ENCODE measurements around the gene BSN. TPM values are rescaled to one million over a fixed set of nuclear protein-coding genes. Genes with fewer than 3 reads are reported as not detected.
"Not testable (repeated sequence)": the region's sequence is repeated elsewhere in the genome, so short reads cannot be mapped to it uniquely, and the experiment has no call there.

The BSN gene
- total RNA-seq, 1 donor from 2014 or later, result 0.08 TPM

- no peak for ATAC-seq
Measured at GRCh38 chr3:49535971-49536874, 18.1 kb upstream of the BSN start.

DNA sequence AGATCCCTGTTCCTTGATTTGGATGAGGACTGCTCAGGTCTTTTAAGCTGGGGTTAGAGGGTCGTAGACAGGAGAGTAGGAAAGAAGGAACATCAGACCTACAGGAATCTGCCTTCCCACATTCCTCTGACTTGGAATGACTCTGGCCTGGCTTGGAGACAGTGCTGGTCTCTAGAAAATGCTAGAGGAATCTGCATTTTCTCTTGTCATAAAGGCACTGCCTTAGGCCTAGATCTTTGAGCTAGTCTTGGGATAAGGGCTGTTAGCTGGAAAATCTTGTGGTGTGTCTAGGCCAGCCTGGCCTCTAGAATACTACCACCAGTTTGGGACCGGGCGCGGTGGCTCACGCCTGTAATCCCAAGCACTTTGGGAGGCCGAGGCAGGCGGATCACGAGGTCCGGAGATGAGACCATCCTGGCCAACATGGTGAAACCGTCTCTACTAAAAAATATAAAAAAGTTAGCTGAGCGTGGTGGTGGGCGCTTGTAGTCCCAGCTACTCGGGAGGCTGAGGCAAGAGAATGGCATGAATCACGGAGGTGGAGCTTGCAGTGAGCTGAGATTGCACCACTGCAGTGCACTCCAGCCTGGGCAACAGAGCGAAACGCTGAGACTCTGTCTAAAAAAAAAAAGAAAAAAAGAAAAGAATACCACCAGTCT, 17.3 kb upstream of the BSN start:
- ATAC-seq, result no peak

GRCh38 chr3:49539659-49540560, 14.4 kb upstream of the BSN start:
- ATAC-seq, result peak; percentile 98

DNA sequence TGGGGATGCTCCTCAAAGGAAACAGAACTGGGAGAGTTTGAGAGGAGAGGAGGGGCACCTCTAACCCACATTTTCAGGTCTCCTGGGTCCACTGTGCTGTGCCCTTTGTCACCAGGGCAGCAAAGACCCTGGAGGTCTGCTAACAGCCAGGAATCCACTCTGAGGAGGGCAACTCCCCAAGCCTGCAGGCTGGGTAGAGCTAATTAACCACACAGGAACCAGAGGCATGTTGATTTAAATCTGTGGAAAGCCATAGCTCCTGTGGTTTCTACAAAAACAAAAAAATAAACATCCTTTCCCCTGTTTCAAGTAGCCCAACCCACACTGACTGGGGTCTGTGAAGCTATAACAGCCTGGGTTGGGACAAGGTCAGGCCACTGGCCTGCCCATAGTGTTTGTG, 2.2 kb upstream of the BSN start:
- no peak for ATAC-seq

DNA sequence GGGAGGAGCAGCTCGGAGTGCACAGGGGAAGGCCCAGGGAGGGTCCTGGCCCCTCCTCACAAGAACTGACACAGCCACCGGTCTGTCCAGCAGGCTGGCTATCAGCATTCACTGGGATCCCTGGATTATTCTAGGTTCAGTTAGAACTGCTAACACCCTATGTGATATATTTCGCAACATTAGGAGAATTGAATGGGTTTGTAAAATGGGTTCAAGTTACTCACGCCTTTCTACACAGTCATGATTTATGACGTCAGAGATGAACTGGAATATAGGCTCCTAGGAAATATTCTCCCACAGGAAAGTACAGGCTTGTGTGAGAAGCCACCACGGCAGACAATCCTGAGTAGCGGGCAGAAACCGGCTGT, 969 bp upstream of the BSN start:
- no peak for ATAC-seq

DNA sequence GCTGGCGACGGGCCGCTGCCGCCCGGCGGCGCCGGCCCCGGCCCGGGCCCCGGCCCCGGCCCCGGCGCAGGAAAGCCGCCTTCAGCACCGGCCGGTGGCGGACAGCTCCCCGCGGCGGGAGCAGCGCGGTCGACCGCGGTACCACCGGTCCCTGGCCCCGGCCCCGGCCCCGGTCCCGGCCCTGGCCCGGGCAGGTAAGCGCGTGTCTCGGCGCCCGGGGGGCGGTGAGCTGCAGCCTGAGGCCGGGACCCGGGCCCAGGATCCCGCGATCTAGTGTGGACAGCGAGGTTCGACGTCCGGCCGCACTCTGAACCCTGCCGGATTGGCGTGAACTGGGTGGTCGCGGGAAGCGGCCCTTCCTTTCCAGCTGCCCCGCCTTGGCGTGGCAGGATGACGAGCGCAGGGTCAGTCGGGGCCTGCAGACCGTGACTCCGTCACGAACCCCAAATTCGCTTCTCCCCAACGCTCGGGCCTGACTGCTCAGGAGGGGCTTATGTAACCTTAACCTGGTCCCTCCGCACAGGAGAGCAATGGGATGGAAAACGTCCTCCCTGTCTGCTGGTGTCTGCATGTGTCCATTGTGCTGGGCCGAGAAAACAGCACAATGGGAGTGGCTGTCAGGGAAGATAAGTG, 472 bp downstream of the BSN start:
- peak; percentile 84 for ATAC-seq

DNA sequence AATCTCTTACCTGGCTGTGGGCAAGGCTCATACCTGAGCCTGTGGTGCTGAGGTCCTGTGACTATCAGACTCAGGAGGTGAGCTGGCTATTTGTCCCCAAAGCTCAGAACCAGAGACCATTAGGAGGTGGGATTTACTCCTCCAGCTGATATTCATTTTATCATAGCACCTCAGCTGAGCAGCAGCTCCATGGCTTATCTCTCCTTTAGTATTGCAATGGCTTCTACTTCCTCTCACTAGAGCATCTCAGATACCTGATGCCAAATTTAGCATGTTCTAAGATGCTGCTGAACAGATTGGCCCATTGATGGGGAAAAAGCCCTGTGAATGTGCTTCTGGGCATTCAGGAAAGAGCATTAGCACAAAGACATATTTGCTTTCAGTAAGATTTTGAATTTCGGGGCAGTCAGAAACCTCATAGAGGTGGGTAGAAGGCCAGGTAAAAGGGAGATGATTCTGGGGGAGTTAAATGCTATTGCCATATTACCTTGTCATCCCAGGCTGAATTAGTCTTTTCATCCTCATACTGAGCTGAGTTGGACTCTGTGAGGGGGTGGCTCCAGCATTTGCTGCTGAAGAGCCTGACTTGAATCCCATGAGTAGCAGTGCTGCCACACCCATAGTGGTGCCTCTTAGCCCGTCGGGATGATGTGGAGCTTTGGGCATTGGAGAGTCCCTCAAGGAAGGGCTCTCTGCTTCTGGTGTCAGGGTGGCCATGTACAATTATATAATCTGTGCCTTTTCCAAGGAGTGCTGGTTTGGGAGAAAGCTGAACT, 2.4 kb downstream of the BSN start:
- no peak for ATAC-seq

DNA sequence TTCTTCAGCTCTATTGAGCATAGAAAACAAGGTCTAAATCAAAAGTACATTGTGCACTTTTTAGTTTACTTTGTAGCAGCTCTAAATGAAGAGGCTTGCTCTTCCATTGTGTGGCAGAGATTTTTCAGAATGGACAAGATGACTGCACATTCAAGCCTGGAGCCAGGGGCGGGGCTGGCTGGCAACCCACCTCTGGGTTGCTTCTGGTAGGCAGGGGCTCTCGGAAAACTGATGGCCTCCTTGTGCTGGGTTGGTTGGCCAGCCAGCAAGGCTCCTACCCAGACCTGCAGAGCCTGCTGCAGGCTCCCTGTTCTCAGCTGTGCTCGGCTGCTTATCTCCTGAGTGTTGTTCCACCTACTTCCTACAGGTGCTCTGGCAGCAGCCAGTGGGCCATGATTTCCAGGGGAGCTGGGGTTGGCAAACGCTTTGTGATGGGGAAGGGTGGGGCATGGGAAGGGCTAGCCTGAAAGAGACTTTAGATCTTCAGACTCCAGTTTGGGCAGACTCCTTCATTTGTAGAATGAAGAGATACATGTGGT, 8.8 kb downstream of the BSN start:
- ATAC-seq, result no peak

GRCh38 chr3:49563766-49564165, 9.5 kb downstream of the BSN start:
- no peak for ATAC-seq

DNA sequence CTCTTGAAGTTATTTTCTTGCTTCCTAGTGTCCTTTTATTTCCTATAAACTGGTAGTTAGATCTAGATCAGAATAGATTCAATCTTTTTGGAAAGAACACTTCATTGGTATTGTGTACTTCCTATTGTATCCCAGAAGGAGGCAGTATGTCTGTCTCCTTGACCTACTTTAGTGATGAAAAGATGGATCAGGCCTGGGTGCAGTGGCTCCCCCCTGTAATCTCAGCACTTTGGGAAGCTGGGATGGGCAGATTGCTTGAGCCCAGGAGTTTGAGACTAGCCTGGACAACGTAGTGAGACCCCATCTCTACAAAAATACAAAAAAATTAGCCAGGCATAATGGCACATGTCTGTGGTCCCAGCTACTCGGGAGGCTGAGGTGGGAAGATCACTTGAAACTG, 12.0 kb downstream of the BSN start:
- no peak for ATAC-seq

GRCh38 chr3:49567406-49567805, 13.1 kb downstream of the BSN start:
- peak; percentile 31 for ATAC-seq

GRCh38 chr3:49568965-49569364, 14.7 kb downstream of the BSN start:
- ATAC-seq, result no peak

GRCh38 chr3:49570028-49570654, 15.9 kb downstream of the BSN start:
- ATAC-seq, result no peak

GRCh38 chr3:49582177-49582576, 27.9 kb downstream of the BSN start:
- no peak for ATAC-seq

GRCh38 chr3:49585261-49585755, 31.0 kb downstream of the BSN start:
- ATAC-seq, result not testable (repeated sequence)

GRCh38 chr3:49591615-49592014, 37.3 kb downstream of the BSN start:
- ATAC-seq, result no peak

DNA sequence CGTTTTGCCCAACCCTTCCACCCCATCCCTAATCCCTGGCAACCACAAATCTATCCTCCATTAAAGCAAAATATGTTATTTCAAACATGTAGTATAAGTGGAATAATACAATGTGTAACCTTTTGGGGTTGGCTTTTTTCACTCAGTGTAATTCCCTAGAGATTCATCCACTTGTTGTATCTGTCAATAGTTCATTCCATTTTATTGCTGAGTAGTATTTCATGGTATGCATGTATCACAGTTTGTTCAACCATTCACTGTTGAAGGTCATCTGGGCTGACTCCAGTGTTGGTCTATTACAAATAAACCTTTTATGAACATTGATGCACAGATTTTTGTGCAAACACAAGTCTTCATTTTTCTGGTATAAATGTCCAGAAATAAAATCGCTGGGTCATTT, 38.8 kb downstream of the BSN start:
- no peak for ATAC-seq

- ATAC-seq, result no peak
Measured at GRCh38 chr3:49600781-49601180, 46.5 kb downstream of the BSN start.

DNA sequence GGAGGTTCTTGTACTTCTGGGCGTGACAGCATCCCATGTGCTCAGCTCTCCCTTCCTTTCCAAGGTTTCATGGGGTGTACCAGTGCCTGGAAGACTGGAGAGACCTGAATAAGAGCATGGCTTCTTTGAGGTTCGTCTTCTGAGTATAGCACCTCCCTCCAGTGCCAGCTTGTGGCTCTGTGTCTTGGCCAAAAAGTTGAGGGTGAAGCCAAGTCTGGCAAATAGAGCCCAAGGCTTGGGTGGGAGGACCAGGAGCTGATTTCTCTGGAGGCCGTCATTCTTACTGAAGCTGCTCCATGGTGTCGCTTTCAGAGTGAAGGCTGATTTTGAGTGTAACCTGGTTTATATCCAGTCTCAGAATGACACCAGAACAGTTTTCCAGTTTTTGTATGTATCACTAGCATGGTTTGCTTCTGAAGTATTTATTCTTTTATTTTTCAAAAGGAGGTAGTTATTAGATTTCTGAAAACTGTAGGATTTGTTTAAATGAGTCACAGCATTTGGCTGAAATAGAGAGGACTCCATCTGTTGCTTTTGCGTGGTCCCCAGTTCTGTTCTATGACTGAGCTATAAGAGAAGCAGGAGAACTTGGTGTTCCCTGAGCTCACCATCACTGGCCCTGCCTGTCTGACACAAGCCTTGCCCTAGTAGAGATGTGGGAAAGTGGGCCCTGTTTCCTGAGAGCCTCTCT, 47.2 kb downstream of the BSN start:
- ATAC-seq, result no peak

- no peak for ATAC-seq
Measured at GRCh38 chr3:49602049-49602554, 47.8 kb downstream of the BSN start.

All from esophagus mucosa (tissue), 1 donor.